Trophoblast cell (in vitro differentiated cells and primary cell): ENCODE data around the gene SMARCAL1.
"Not testable (repeated sequence)": the region's sequence is repeated elsewhere in the genome, so short reads cannot be mapped to it uniquely, and the experiment has no call there.

Experiments used
- DNase-seq, 2 donors: peaks; one replicate each; pipeline ENCODE4 v3.0.0-alpha.2; 2016
- H2AFZ ChIP-seq: 2 replicates; pipeline ENCODE4 v1.6.1; 2013; ENCODE audit warnings: low read length, moderate library complexity, mild to moderate bottlenecking; ENCODE audit not compliant: insufficient read depth, poor library complexity
- H2AK5ac ChIP-seq: 2 replicates; pipeline ENCODE4 v1.6.1; 2013; ENCODE audit warnings: mild to moderate bottlenecking, low read length
- H2BK120ac ChIP-seq: 2 replicates; pipeline ENCODE4 v1.6.1; 2013; ENCODE audit warnings: low read length, mild to moderate bottlenecking, moderate library complexity; ENCODE audit not compliant: insufficient read depth, poor library complexity
- H2BK12ac ChIP-seq: 2 replicates; pipeline ENCODE4 v1.6.1; 2013; ENCODE audit warnings: mild to moderate bottlenecking, low read length, moderate library complexity
- H2BK5ac ChIP-seq: 2 replicates; pipeline ENCODE4 v1.6.1; 2013; ENCODE audit warnings: low read length, low read depth, moderate library complexity, mild to moderate bottlenecking; ENCODE audit not compliant: poor library complexity
- H3K14ac ChIP-seq: 2 replicates; pipeline ENCODE4 v1.6.1; 2013; ENCODE audit warnings: mild to moderate bottlenecking, low read length
- H3K18ac ChIP-seq: 2 replicates; pipeline ENCODE4 v1.6.1; 2013; ENCODE audit warnings: mild to moderate bottlenecking, low read length
- H3K23ac ChIP-seq: 2 replicates; pipeline ENCODE4 v1.6.1; 2013; ENCODE audit warnings: low read length
- H3K27ac ChIP-seq: 2 replicates; pipeline ENCODE4 v1.5.1; 2013; ENCODE audit warnings: low read depth, mild to moderate bottlenecking, inconsistent platforms, low read length, moderate library complexity
- H3K27me3 ChIP-seq: 2 replicates; pipeline ENCODE4 v1.6.1; 2013; ENCODE audit warnings: inconsistent platforms, mild to moderate bottlenecking, low read length, moderate library complexity; ENCODE audit not compliant: insufficient read depth
- H3K36me3 ChIP-seq, 2 experiments: 1 replicate in 1 of 2; 2 replicates in 1 of 2; pipeline ENCODE4 v1.6.1; 2013; ENCODE audit warnings: low read length in 2 of 2, mild to moderate bottlenecking in 2 of 2, moderate library complexity in 1 of 2; ENCODE audit not compliant: insufficient read depth in 2 of 2, control insufficient read depth in 1 of 2
- H3K4ac ChIP-seq: 2 replicates; pipeline ENCODE4 v1.6.1; 2013; ENCODE audit warnings: low read depth, mild to moderate bottlenecking, low read length, moderate library complexity
- H3K4me1 ChIP-seq, 2 experiments: 1 replicate in 1 of 2; 2 replicates in 1 of 2; pipeline ENCODE4 v1.6.1; 2013; ENCODE audit warnings: low read length in 2 of 2, mild to moderate bottlenecking in 2 of 2, moderate library complexity in 1 of 2; ENCODE audit not compliant: insufficient read depth in 2 of 2, control insufficient read depth in 1 of 2
- H3K4me2 ChIP-seq: 2 replicates; pipeline ENCODE4 v1.6.1; 2013; ENCODE audit warnings: inconsistent platforms, mild to moderate bottlenecking, low read length, moderate library complexity
- H3K4me3 ChIP-seq: 2 replicates; pipeline ENCODE4 v1.5.1; 2013; ENCODE audit warnings: mild to moderate bottlenecking, low read depth, low read length, inconsistent platforms
- H3K79me1 ChIP-seq: one replicate; pipeline ENCODE4 v1.6.1; 2013; ENCODE audit warnings: low read length
- H3K79me2 ChIP-seq: 2 replicates; pipeline ENCODE4 v1.6.1; 2013; ENCODE audit warnings: low read length, mild to moderate bottlenecking; ENCODE audit not compliant: control insufficient read depth, insufficient read depth, poor library complexity
- H3K9ac ChIP-seq: 2 replicates; pipeline ENCODE4 v1.6.1; 2013; ENCODE audit warnings: mild to moderate bottlenecking, low read length
- H3K9me3 ChIP-seq: 2 replicates; pipeline ENCODE4 v1.6.1; 2013; ENCODE audit warnings: low read depth, mild to moderate bottlenecking, control low read depth, inconsistent platforms, low read length; ENCODE audit not compliant: insufficient read depth
- H4K12ac ChIP-seq: 2 replicates; pipeline ENCODE4 v1.6.1; 2013; ENCODE audit warnings: low read depth, mild to moderate bottlenecking, low read length, moderate library complexity
- H4K8ac ChIP-seq: 2 replicates; pipeline ENCODE4 v1.6.1; 2013; ENCODE audit warnings: low read depth, mild to moderate bottlenecking, low read length, moderate library complexity
- H4K91ac ChIP-seq: one replicate; pipeline ENCODE4 v1.6.1; 2013; ENCODE audit warnings: low read depth, mild to moderate bottlenecking, low read length, moderate library complexity
- WGBS: extraction: QIAGEN DNeasy Blood & Tissue Kit; methylation state at CpG from one replicate; pipeline ENCODE4 v1.1.7; 2013; ENCODE audit warnings: missing lambda C conversion rate; ENCODE audit not compliant: insufficient read length, insufficient coverage; ENCODE audit errors: extremely low coverage; 5-methylcytosine and 5-hydroxymethylcytosine counted together

The SMARCAL1 gene

DNA sequence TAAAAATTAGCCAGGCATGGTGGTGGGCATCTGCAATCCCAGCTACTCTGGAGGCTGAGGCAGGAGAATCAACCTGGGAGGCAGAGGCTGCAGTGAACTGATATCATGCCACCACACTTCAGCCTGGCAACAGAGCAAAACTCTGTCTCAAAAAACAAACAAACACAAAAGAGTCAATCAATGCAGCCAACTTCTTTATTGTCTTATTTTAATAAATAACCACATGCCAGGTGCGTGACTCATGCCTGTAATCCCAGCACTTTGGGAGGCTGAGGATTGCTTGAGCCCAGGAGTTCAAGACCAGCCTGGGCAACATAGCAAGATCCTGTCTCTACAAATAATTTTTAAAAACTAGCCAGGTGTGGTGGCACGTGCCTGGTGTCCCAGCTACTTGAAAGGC is 27.9 kb upstream of the SMARCAL1 start:
- not testable (repeated sequence) for H3K4ac ChIP-seq, H3K79me2 ChIP-seq, H2AK5ac ChIP-seq, H2BK120ac ChIP-seq, H3K4me2 ChIP-seq, H3K18ac ChIP-seq, H3K27ac ChIP-seq, H3K23ac ChIP-seq, H3K27me3 ChIP-seq, H3K36me3 ChIP-seq, H3K9me3 ChIP-seq, H3K9ac ChIP-seq, H3K14ac ChIP-seq, DNase-seq, H3K79me1 ChIP-seq, H4K8ac ChIP-seq, H4K12ac ChIP-seq, H3K4me3 ChIP-seq, H4K91ac ChIP-seq, H2BK5ac ChIP-seq, H3K4me1 ChIP-seq, H2AFZ ChIP-seq, H2BK12ac ChIP-seq
- no CpG with 5 or more reads among the region's 2 CpGs for WGBS

DNA sequence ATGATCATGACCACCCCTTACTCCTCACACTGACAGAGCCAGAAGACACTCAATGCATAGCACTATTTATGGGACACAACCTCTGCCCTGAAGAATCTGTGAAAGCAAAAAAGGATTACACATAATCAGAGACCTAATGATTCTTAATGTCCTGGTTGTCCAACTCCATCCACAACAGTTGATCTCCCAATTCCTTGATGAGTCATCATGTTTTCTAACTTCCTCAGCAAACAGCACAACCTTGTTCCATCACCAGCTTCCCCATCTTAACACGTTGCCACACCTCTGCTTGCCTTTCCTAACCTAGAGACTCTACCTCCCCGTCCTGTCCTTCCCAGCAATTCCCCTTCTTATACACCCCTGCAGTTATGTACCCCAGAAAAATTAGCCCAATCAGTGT is 26.8 kb upstream of the SMARCAL1 start:
- no peak overlapping the region for H3K23ac ChIP-seq
- H3K9ac ChIP-seq, result no peak overlapping the region
- no peak overlapping the region for H3K27ac ChIP-seq
- H3K14ac ChIP-seq, result no peak overlapping the region
- H2BK12ac ChIP-seq, result no peak overlapping the region
- no peaks in the 10 kb centered on the region for H3K9me3 ChIP-seq
- H4K8ac ChIP-seq, result no peak overlapping the region
- no peaks in the 10 kb centered on the region for H3K36me3 ChIP-seq
- H4K91ac ChIP-seq, result no peak overlapping the region
- no peak overlapping the region for H3K4ac ChIP-seq
- H3K4me3 ChIP-seq, result no peak overlapping the region
- WGBS, result no CpG with 5 or more reads among the region's 2 CpGs
- H2BK5ac ChIP-seq, result no peak overlapping the region
- no peak overlapping the region for H3K18ac ChIP-seq
- H3K27me3 ChIP-seq, result no peaks in the 10 kb centered on the region
- no peak overlapping the region for H3K4me2 ChIP-seq
- H3K4me1 ChIP-seq, result no peaks in the 10 kb centered on the region
- H3K79me2 ChIP-seq, result no peaks in the 10 kb centered on the region
- H3K79me1 ChIP-seq, result no peaks in the 10 kb centered on the region
- H4K12ac ChIP-seq, result no peak overlapping the region
- no peak overlapping the region for H2AFZ ChIP-seq
- DNase-seq, result no peak
- H2BK120ac ChIP-seq, result no peak overlapping the region
- H2AK5ac ChIP-seq, result no peak overlapping the region

DNA sequence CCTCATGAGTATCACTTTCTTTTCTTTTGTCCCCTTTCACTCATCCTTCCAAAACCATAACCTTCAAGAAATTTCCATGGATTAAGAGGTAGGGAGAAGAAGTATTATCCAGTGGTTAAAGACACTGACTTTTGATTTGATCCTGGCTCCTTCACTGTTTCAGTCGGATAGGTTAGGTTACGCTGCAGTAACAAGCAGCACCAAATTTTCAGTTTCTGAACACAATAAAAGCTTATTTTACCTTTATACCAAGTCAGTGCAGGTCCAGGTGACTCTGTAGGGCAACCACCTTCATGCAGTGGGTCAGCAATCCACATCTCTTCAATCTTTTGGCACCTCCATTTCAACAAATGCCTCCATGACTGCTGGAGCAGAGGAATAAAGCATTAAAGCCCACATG is 25.0 kb upstream of the SMARCAL1 start:
- H3K79me2 ChIP-seq, result no peaks in the 10 kb centered on the region
- no peak overlapping the region for H3K14ac ChIP-seq
- DNase-seq, result no peak
- H3K4me3 ChIP-seq, result no peak overlapping the region
- H3K4me2 ChIP-seq, result no peak overlapping the region
- no peak overlapping the region for H2BK5ac ChIP-seq
- no peak overlapping the region for H4K91ac ChIP-seq
- no peak overlapping the region for H4K12ac ChIP-seq
- no peak overlapping the region for H2AFZ ChIP-seq
- no peak overlapping the region for H3K4ac ChIP-seq
- no peak overlapping the region for H3K9ac ChIP-seq
- no peak overlapping the region for H2AK5ac ChIP-seq
- H3K27me3 ChIP-seq, result no peaks in the 10 kb centered on the region
- no CpG with 5 or more reads among the region's 2 CpGs for WGBS
- H3K79me1 ChIP-seq, result no peaks in the 10 kb centered on the region
- no peaks in the 10 kb centered on the region for H3K4me1 ChIP-seq
- no peak overlapping the region for H4K8ac ChIP-seq
- no peak overlapping the region for H2BK120ac ChIP-seq
- H3K23ac ChIP-seq, result no peak overlapping the region
- H2BK12ac ChIP-seq, result no peak overlapping the region
- no peak overlapping the region for H3K27ac ChIP-seq
- no peaks in the 10 kb centered on the region for H3K36me3 ChIP-seq
- H3K18ac ChIP-seq, result no peak overlapping the region
- no peaks in the 10 kb centered on the region for H3K9me3 ChIP-seq

DNA sequence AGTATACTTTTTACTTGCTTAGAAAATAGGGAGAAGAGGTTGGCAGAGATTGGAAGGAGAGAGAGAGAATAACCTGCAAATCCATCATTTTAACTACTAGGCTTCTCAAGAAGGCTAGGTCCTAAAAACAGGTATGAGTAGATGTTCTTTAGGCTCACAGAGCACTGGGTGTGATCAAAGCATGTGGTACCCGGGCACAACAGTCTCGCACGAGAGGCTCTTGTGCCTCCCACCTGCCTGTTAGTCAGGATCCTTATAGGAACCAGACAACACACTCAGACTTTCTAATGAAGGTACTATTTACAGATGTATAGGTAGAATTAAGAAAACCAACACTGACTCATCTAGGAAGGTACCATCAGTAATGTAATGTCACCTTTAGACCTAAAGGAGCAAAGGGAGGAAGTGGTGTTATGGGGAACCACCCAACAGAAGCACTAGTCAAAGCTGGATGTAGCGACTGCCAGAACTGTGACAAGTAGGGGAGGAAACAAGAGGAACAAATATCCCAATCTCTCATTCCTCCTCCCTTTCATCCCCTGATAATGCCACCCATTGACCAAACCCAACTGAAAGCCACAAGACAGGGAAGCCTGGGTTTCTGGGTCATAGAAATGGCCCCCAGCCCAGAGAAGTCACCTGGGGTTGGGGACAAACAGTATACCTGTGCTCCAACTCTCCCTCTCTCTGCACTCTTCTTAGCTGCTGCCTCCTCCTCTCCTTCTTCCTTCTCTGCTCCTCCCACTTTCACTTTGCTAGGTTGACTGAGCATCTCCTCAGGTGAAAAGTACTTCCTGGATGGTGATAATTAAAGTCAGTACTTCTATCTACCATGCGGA is 24.0 kb upstream of the SMARCAL1 start:
- Histone ChIP-seq H3K4me1 (no peaks in the 10 kb centered on the region), H3K4me3 (no peak overlapping the region), H2AK5ac (no peak overlapping the region), H3K27ac (no peak overlapping the region), H3K23ac (no peak overlapping the region), H2AFZ (no peak overlapping the region), H3K79me2 (no peaks in the 10 kb centered on the region), H3K18ac (no peak overlapping the region), H3K79me1 (no peaks in the 10 kb centered on the region), H3K9me3 (no peaks in the 10 kb centered on the region), H3K4me2 (no peak overlapping the region), H3K36me3 (no peaks in the 10 kb centered on the region), H3K27me3 (no peaks in the 10 kb centered on the region), H4K8ac (no peak overlapping the region), H3K4ac (no peak overlapping the region), H4K12ac (no peak overlapping the region), H2BK5ac (no peak overlapping the region), H4K91ac (no peak overlapping the region), H2BK120ac (no peak overlapping the region), H2BK12ac (no peak overlapping the region), H3K14ac (no peak overlapping the region), H3K9ac (no peak overlapping the region)
- no peak for DNase-seq
- no CpG with 5 or more reads among the region's 5 CpGs for WGBS
